Loucy (cell line): ENCODE data around the gene IL1A.

ENCODE experiments used
- H2AFZ ChIP-seq: fragments of 200-600 bp; sonication (generic); 2 replicates; pipeline ENCODE4 v1.6.0; 2016; ENCODE audit warnings: antibody characterized with exemption, mild to moderate bottlenecking, low read length, moderate library complexity
- H3F3A ChIP-seq: fragments of 200-600 bp; 2 replicates; pipeline ENCODE4 v1.6.0; 2016; ENCODE audit warnings: antibody characterized with exemption, low read depth, mild to moderate bottlenecking
- H3K27me3 ChIP-seq: fragments of 200-600 bp; sonication (generic); 2 replicates; pipeline ENCODE4 v1.6.1; 2014; ENCODE audit warnings: low read length, mild to moderate bottlenecking; ENCODE audit not compliant: insufficient read depth, poor library complexity, severe bottlenecking
- H3K36me3 ChIP-seq: fragments of 200-600 bp; sonication (generic); 2 replicates; pipeline ENCODE4 v1.6.1; 2016; ENCODE audit warnings: low read length; ENCODE audit not compliant: insufficient read depth
- H3K4me1 ChIP-seq: fragments of 200-600 bp; sonication (generic); 2 replicates; pipeline ENCODE4 v1.5.1; 2014; ENCODE audit warnings: low read length, mild to moderate bottlenecking; ENCODE audit not compliant: insufficient read depth, poor library complexity, severe bottlenecking
- H3K4me2 ChIP-seq: fragments of 200-600 bp; sonication (generic); 2 replicates; pipeline ENCODE4 v1.6.0; 2014; ENCODE audit warnings: antibody characterized with exemption, low read length, low read depth, mild to moderate bottlenecking; ENCODE audit not compliant: poor library complexity, severe bottlenecking
- H3K4me3 ChIP-seq: fragments of 200-600 bp; sonication (generic); 2 replicates; pipeline ENCODE4 v1.5.1; 2014; ENCODE audit warnings: low read length, mild to moderate bottlenecking, mixed read lengths; ENCODE audit not compliant: poor library complexity, severe bottlenecking
- H3K79me2 ChIP-seq: fragments of 200-600 bp; sonication (generic); 2 replicates; pipeline ENCODE4 v1.6.1; 2014; ENCODE audit warnings: low read length; ENCODE audit not compliant: insufficient read depth
- H3K9ac ChIP-seq: fragments of 200-600 bp; sonication (generic); 2 replicates; pipeline ENCODE4 v1.6.0; 2014; ENCODE audit warnings: mild to moderate bottlenecking, low read depth, low read length, moderate library complexity; ENCODE audit not compliant: poor library complexity, severe bottlenecking
- H3K9me2 ChIP-seq: fragments of 200-600 bp; sonication (generic); replicated peaks from 2 replicates; pipeline ENCODE4 v1.6.1; 2016; ENCODE audit warnings: low read depth, low read length, mixed read lengths
- H3K9me3 ChIP-seq: fragments of 200-600 bp; sonication (generic); 2 replicates; pipeline ENCODE4 v1.6.1; 2014; ENCODE audit warnings: mild to moderate bottlenecking, antibody characterized with exemption, low read length, low read depth; ENCODE audit not compliant: insufficient read depth
- H4K20me1 ChIP-seq: fragments of 200-600 bp; sonication (generic); 2 replicates; pipeline ENCODE4 v1.6.0; 2014; ENCODE audit warnings: antibody characterized with exemption, low read length, mild to moderate bottlenecking; ENCODE audit not compliant: insufficient read depth, poor library complexity, severe bottlenecking
- EZH2phosphoT487 ChIP-seq: fragments of 200-600 bp; IDR thresholded peaks from 2 replicates; pipeline ENCODE4 v1.6.1; 2018; ENCODE audit warnings: antibody characterized with exemption, mild to moderate bottlenecking, moderate library complexity, borderline replicate concordance
- TF ChIP-seq, protein P1 (sequence below): fragments of 200-600 bp; sonication (generic); conservative IDR thresholded peaks from 2 replicates; pipeline ENCODE4 v1.5.1; 2014; ENCODE audit warnings: mild to moderate bottlenecking, antibody characterized with exemption, low read length

IL1A gene

DNA sequence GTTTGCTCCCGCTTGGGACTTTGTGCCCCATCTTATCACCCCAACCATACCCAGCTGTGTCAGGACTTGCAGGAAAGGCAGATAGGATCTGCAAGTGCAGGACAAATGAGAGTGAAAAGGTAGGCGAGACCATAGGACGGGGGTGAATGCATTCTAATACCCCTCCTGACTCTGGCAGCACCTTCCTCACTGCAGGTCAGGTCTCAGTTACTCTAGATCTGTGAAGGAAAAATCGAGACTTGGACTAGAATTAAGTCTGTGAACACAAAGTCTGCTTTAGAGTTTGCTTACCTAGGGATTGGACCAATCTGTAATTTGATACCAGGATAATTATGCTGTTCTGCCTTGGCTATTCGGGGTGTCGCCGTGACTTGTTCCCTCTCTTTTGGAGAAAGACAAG is 43.8 kb downstream of the IL1A start:
- Histone ChIP-seq H4K20me1 (no peaks in the 10 kb centered on the region), H3K79me2 (no peaks in the 10 kb centered on the region), H3F3A (no peaks in the 10 kb centered on the region), H2AFZ (no peak overlapping the region), H3K36me3 (peaks cover 82% of the 10 kb centered on the region), H3K9me3 (no peaks in the 10 kb centered on the region), H3K4me2 (no peak overlapping the region), H3K9ac (no peak overlapping the region), H3K4me1 (no peaks in the 10 kb centered on the region), H3K4me3 (no peak overlapping the region), H3K9me2 (no peaks in the 10 kb centered on the region), H3K27me3 (no peaks in the 10 kb centered on the region)
- TF ChIP-seq, protein P1, sequence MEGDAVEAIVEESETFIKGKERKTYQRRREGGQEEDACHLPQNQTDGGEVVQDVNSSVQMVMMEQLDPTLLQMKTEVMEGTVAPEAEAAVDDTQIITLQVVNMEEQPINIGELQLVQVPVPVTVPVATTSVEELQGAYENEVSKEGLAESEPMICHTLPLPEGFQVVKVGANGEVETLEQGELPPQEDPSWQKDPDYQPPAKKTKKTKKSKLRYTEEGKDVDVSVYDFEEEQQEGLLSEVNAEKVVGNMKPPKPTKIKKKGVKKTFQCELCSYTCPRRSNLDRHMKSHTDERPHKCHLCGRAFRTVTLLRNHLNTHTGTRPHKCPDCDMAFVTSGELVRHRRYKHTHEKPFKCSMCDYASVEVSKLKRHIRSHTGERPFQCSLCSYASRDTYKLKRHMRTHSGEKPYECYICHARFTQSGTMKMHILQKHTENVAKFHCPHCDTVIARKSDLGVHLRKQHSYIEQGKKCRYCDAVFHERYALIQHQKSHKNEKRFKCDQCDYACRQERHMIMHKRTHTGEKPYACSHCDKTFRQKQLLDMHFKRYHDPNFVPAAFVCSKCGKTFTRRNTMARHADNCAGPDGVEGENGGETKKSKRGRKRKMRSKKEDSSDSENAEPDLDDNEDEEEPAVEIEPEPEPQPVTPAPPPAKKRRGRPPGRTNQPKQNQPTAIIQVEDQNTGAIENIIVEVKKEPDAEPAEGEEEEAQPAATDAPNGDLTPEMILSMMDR = no peak
- TF ChIP-seq EZH2phosphoT487 = no peak

DNA sequence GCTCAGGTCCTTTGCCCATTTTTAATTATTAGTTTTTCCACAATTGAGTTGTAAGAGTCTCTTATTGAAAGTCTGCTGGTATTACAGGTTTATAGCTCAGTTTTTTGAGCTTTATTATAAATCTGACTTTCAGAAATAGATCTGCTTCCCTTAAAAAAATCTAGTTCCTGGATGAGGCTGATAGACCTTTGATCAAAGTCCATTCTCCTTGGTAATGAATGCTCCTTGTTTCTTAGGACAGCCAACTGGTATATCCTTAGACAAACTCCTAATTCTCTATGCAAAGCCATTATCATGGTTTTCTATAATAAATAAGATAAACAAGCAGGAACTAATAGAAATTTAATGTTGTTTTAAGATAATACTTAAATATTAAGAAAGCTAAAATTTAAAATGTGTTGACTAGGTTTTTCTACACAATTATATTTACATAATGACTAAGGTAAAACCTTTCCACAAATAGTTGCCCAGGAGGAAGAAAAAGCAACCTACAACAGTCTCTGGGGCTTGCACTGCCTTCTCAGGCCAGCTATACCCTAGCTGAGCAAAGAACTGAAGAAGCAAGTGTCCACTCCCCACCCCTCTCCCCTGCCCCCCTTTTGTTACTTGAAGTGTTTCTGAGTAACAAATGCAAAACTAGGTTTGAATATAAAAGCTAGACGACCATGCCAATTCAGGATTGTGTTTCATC is 46.6 kb downstream of the IL1A start:
- TF ChIP-seq, protein P1 = no peak
- TF ChIP-seq EZH2phosphoT487 = no peak
- Histone ChIP-seq H3K4me2 (no peak overlapping the region), H3F3A (no peaks in the 10 kb centered on the region), H3K79me2 (no peaks in the 10 kb centered on the region), H3K9me3 (no peaks in the 10 kb centered on the region), H3K9ac (no peak overlapping the region), H2AFZ (no peak overlapping the region), H3K36me3 (peaks cover 57% of the 10 kb centered on the region), H3K27me3 (no peaks in the 10 kb centered on the region), H3K9me2 (no peaks in the 10 kb centered on the region), H3K4me1 (no peaks in the 10 kb centered on the region), H4K20me1 (no peaks in the 10 kb centered on the region), H3K4me3 (no peak overlapping the region)

DNA sequence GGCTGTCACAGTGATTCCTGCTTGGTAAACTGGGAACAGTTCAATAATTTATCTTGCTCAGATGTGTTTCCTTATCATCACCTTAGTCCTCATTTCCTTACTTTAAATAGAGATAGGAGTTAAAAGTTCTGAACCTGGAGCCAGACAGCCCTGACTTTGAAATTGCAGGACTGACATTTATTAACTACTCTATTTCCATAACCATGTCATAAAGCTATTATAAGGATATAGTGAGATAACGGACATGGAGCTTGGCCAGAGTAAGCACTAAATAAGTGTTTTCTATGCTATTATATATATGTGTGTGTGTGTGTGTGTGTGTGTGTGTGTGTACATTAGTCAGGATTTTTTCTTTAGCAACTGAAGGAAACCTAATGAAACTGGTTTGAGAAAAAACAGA is 50.4 kb downstream of the IL1A start:
- Histone ChIP-seq H3K9ac (no peak overlapping the region), H3K4me1 (no peaks in the 10 kb centered on the region), H3F3A (no peaks in the 10 kb centered on the region), H2AFZ (no peak overlapping the region), H3K27me3 (no peaks in the 10 kb centered on the region), H4K20me1 (no peaks in the 10 kb centered on the region), H3K79me2 (no peaks in the 10 kb centered on the region), H3K4me3 (no peak overlapping the region), H3K4me2 (no peak overlapping the region), H3K9me3 (no peaks in the 10 kb centered on the region), H3K36me3 (peaks cover 20% of the 10 kb centered on the region), H3K9me2 (no peaks in the 10 kb centered on the region)
- TF ChIP-seq, protein P1 = no peak
- TF ChIP-seq EZH2phosphoT487 = no peak
